HepG2 (cell line): ENCODE data around the gene HTN1. TPM values are rescaled to one million over a fixed set of nuclear protein-coding genes. Genes with fewer than 3 reads are reported as not detected.

Source experiments
- ATAC-seq: fragments of 200-7000 bp; cut with Tn5 transposase; 3 replicates; pipeline ENCODE4 v1.9.1; 2020; ENCODE audit warnings: mild to moderate bottlenecking, moderate library complexity
- BruUV-seq: library from RNA; stranded (reverse); fragments of 400-500 nt; replicated peaks from 2 replicates; lab custom pipeline; 2021; lab: Mats Ljungman, UMichigan
- CTCF ChIA-PET: fragments of 300-600 bp; formaldehyde crosslinking; extraction: SDS; loops from one replicate; lab custom pipeline; 2021; ENCODE audit warnings: low total read pairs, inconsistent platforms, low intra/inter-chr PET ratio; lab: Yijun Ruan, JAX
- POLR2A ChIA-PET: fragments of 350-600 bp; sonication (Branson Sonifier 250); formaldehyde crosslinking; loops from one replicate; lab custom pipeline; 2020; ENCODE audit warnings: antibody characterized with exemption, inconsistent platforms; lab: Yijun Ruan, JAX
- DNase-seq: peaks from one replicate; pipeline ENCODE4 v3.0.0-alpha.2; 2015; ENCODE audit warnings: low spot score
- FAIRE-seq: peaks from 3 replicates; lab custom pipeline; 2011; peaks lifted over from hg19 to GRCh38; lab: Jason Lieb, UNC
- H2AFZ ChIP-seq: one replicate; pipeline ENCODE4 v1.6.1; 2011; ENCODE audit warnings: low read length, inconsistent platforms
- H3K27ac ChIP-seq: fragments of 300-600 bp; 3 replicates; pipeline ENCODE4 v1.8.0; 2011; ENCODE audit warnings: mixed run types, mild to moderate bottlenecking, mixed read lengths, low read length, inconsistent platforms; ENCODE audit not compliant: insufficient read depth; ENCODE audit errors: extremely low read length
- H3K27me3 ChIP-seq, 2 experiments: fragments of 200-600 bp in 1 of 2; 2 replicates in 1 of 2; 3 replicates in 1 of 2; pipeline versions ENCODE4 v1.6.0 to v1.8.0; 2011; ENCODE audit warnings: low read length in 2 of 2, mild to moderate bottlenecking in 2 of 2, moderate library complexity in 2 of 2, inconsistent platforms in 1 of 2; ENCODE audit not compliant: insufficient read depth in 2 of 2, control insufficient read depth in 1 of 2
- H3K36me3 ChIP-seq, 2 experiments: fragments of 200-600 bp in 1 of 2; replicated peaks in 1 of 2; 2 replicates in 1 of 2; 3 replicates in 1 of 2; pipeline versions ENCODE4 v1.5.1 to v1.8.0; 2011; ENCODE audit warnings: low read length in 2 of 2, inconsistent platforms in 1 of 2; ENCODE audit not compliant: insufficient read depth in 2 of 2, control insufficient read depth in 1 of 2
- H3K4me1 ChIP-seq: 2 replicates; pipeline ENCODE4 v1.5.1; 2012; ENCODE audit warnings: low read length, inconsistent platforms; ENCODE audit not compliant: insufficient read depth
- H3K4me2 ChIP-seq: 2 replicates; pipeline ENCODE4 v1.6.0; 2011; ENCODE audit warnings: low read depth, low read length, inconsistent platforms
- H3K4me3 ChIP-seq, 3 experiments: fragments of 200-600 bp in 1 of 3; sonication (generic), shearing (Covaris generic) in 1 of 3; replicated peaks in 1 of 3; 2 replicates each; pipeline ENCODE4 v1.5.1; 2011 to 2016; ENCODE audit warnings: low read length in 3 of 3, inconsistent platforms in 2 of 3, low read depth in 2 of 3, mild to moderate bottlenecking in 2 of 3, control low read depth in 1 of 3, mixed read lengths in 1 of 3; ENCODE audit not compliant: insufficient read depth in 1 of 3
- H3K79me2 ChIP-seq: one replicate; pipeline ENCODE4 v1.6.1; 2011; ENCODE audit warnings: low read length, inconsistent platforms; ENCODE audit not compliant: insufficient read depth
- H3K9ac ChIP-seq: 2 replicates; pipeline ENCODE4 v1.6.0; 2011; ENCODE audit warnings: mild to moderate bottlenecking, low read depth, low read length, inconsistent platforms; ENCODE audit not compliant: insufficient read depth
- H3K9me3 ChIP-seq: 2 replicates; pipeline ENCODE4 v1.5.1; 2012; ENCODE audit warnings: mild to moderate bottlenecking, low read length
- H4K20me1 ChIP-seq: 2 replicates; pipeline ENCODE4 v1.6.0; 2011; ENCODE audit warnings: inconsistent platforms, mild to moderate bottlenecking, low read length, moderate library complexity; ENCODE audit not compliant: insufficient read depth
- NBN ChIP-seq: fragments of 450-650 bp; conservative IDR thresholded peaks from 2 replicates; pipeline ENCODE4 v1.6.1; 2017
- WGBS: methylation state at CpG from one replicate; pipeline ENCODE4 v1.1.6; 2017; ENCODE audit warnings: low lambda C conversion rate; 5-methylcytosine and 5-hydroxymethylcytosine counted together
- in situ Hi-C: cut with HindIII; loops from 2 replicates; pipeline ENCODE4 v1.10.0; 2017; ENCODE audit warnings: low pct_unique_long_range_greater_than_20kb; ENCODE audit not compliant: extremely low pct_ligation_motif_present
- intact Hi-C: fragments of 100-400 bp; cut with micrococcal nuclease; formaldehyde crosslinking; loops from one replicate; pipeline ENCODE4 v1.10.0; 2022; ENCODE audit not compliant: unreplicated experiment
- polyA plus RNA-seq, 8 experiments: library from polyadenylated mRNA; depleted of rRNA in 3 of 8; stranded (reverse) in 7 of 8; unstranded in 1 of 8; fragments of >200 nt; fragmentation: Illumina TruSeq in 4 of 8; extraction: Trizol in 4 of 8; gene quantifications; 2 replicates each; pipeline versions ENCODE4 v1.2.1 to v1.2.3, GENCODE V29; 2011 to 2016; ENCODE audit warnings: low read depth in 4 of 8, missing spikeins in 1 of 8, mixed read lengths in 1 of 8; ENCODE audit not compliant: insufficient read depth in 1 of 8
- total RNA-seq, 5 experiments: library from RNA; depleted of rRNA; stranded (reverse); fragments of >200 nt; fragmentation: Illumina TruSeq; extraction: Trizol; gene quantifications; 2 replicates each; pipeline ENCODE4 v1.2.3, GENCODE V29; 2016; ENCODE audit warnings: low read depth in 1 of 5

Gene HTN1
- total and polyA plus RNA-seq, 2 of the 13 experiments (the other 11 are each of a cell fraction or from before 2014, with no cell fraction given): 0.21 TPM; not detected in 1

GRCh38 chr4:70099206-70099605 is 49.0 kb downstream of the HTN1 start:
- no peak for FAIRE-seq
- in situ Hi-C loops: no loop called here
- Histone ChIP-seq H3K27ac (no peak overlapping the region), H2AFZ (no peak overlapping the region), H3K4me2 (no peak overlapping the region), H3K79me2 (no peaks in the 10 kb centered on the region), H3K27me3 (no peaks in the 10 kb centered on the region), H3K4me1 (no peaks in the 10 kb centered on the region), H4K20me1 (no peaks in the 10 kb centered on the region), H3K36me3 (no peaks in the 10 kb centered on the region), H3K4me3 (no peak overlapping the region), H3K9me3 (no peaks in the 10 kb centered on the region), H3K9ac (no peak overlapping the region)
- ChIA-PET CTCF (no interaction called here), POLR2A (no interaction called here)
- ATAC-seq: no peak
- intact Hi-C loops: no loop called here
- no peak for TF ChIP-seq NBN
- WGBS: 68% methylated on average over 3 of the region's 3 CpGs
- no TSS peak for BruUV-seq
- DNase-seq: no peak

Other genes with a start within 250 kb of the HTN1 start
- 3.7 and 3.9 TPM in 2 replicates for gene SULT1E1, start 190.3 kb upstream of the HTN1 start, total RNA-seq (2016; rRNA removed; fragmentation: Illumina TruSeq; extraction: Trizol)
- 1.7 and 1.8 TPM in 2 replicates for gene SULT1E1, start 190.3 kb upstream of the HTN1 start, polyA plus RNA-seq (2011; rRNA removed)
- not detected in 2 replicates for gene CSN1S1, start 119.4 kb upstream of the HTN1 start, total RNA-seq (2016; rRNA removed; fragmentation: Illumina TruSeq; extraction: Trizol)
- gene CSN1S1, start 119.4 kb upstream of the HTN1 start, polyA plus RNA-seq (2011; rRNA removed): not detected in 2 replicates
- not detected in 2 replicates for gene CSN2, start 84.7 kb upstream of the HTN1 start, total RNA-seq (2016; rRNA removed; fragmentation: Illumina TruSeq; extraction: Trizol)
- gene CSN2, start 84.7 kb upstream of the HTN1 start, polyA plus RNA-seq (2011; rRNA removed): 0.15 TPM in 1 of 2 replicates, not detected in the other
- not detected in 2 replicates for gene STATH, start 54.5 kb upstream of the HTN1 start, total RNA-seq (2016; rRNA removed; fragmentation: Illumina TruSeq; extraction: Trizol)
- gene STATH, start 54.5 kb upstream of the HTN1 start, polyA plus RNA-seq (2011; rRNA removed): not detected in 2 replicates
- gene HTN3, start 22.0 kb upstream of the HTN1 start, total RNA-seq (2016; rRNA removed; fragmentation: Illumina TruSeq; extraction: Trizol): not detected in 2 replicates
- gene HTN3, start 22.0 kb upstream of the HTN1 start, polyA plus RNA-seq (2011; rRNA removed): not detected in 2 replicates
- not detected in 2 replicates for gene PRR27, start 103.8 kb downstream of the HTN1 start, total RNA-seq (2016; rRNA removed; fragmentation: Illumina TruSeq; extraction: Trizol)
- gene PRR27, start 103.8 kb downstream of the HTN1 start, polyA plus RNA-seq (2011; rRNA removed): not detected in 2 replicates
- 115 and 157 TPM in 2 replicates for gene ODAM, start 145.3 kb downstream of the HTN1 start, total RNA-seq (2016; rRNA removed; fragmentation: Illumina TruSeq; extraction: Trizol)
- 67.4 and 94.6 TPM in 2 replicates for gene ODAM, start 145.3 kb downstream of the HTN1 start, polyA plus RNA-seq (2011; rRNA removed)
- not detected in 2 replicates for gene FDCSP, start 175.7 kb downstream of the HTN1 start, total RNA-seq (2016; rRNA removed; fragmentation: Illumina TruSeq; extraction: Trizol)
- gene FDCSP, start 175.7 kb downstream of the HTN1 start, polyA plus RNA-seq (2011; rRNA removed): not detected in 2 replicates
- not detected in 2 replicates for gene CSN3, start 192.2 kb downstream of the HTN1 start, total RNA-seq (2016; rRNA removed; fragmentation: Illumina TruSeq; extraction: Trizol)
- not detected in 2 replicates for gene CSN3, start 192.2 kb downstream of the HTN1 start, polyA plus RNA-seq (2011; rRNA removed)